K562 (cell line): ENCODE data around the gene MPIG6B. TPM values are rescaled to one million over a fixed set of nuclear protein-coding genes. Genes with fewer than 3 reads are reported as not detected.

ENCODE experiments used
- ATAC-seq: fragments of 200-7000 bp; cut with Tn5 transposase; 3 replicates; pipeline ENCODE4 v1.9.1; 2020; ENCODE audit warnings: moderate library complexity
- BruUV-seq: library from RNA; stranded (reverse); fragments of 400-500 nt; replicated peaks from 2 replicates; lab custom pipeline; 2021; lab: Mats Ljungman, UMichigan
- CTCF ChIA-PET: fragments of 300-600 bp; formaldehyde crosslinking; extraction: SDS; loops from one replicate; lab custom pipeline; 2021; ENCODE audit warnings: low intra/inter-chr PET ratio; lab: Yijun Ruan, JAX
- POLR2A ChIA-PET: fragments of 300-600, 350-650 bp; sonication (Branson Sonifier 250); formaldehyde crosslinking; extraction: SDS; loops from one replicate; lab custom pipeline; 2021; ENCODE audit warnings: antibody characterized with exemption, inconsistent platforms; lab: Yijun Ruan, JAX
- DNase-seq, 4 experiments: peaks; one replicate each; pipeline versions ENCODE4 v3.0.0 to v3.0.0-alpha.2; 2011 to 2018; ENCODE audit warnings: low spot score in 3 of 4, mixed read lengths in 3 of 4; ENCODE audit errors: extremely low read depth in 1 of 4
- FAIRE-seq: peaks from 2 replicates; lab custom pipeline; 2011; peaks lifted over from hg19 to GRCh38; lab: Jason Lieb, UNC
- H2AFZ ChIP-seq: 2 replicates; pipeline ENCODE4 v1.6.0; 2011; ENCODE audit warnings: low read depth, low read length, control low read depth, inconsistent platforms
- H3K27ac ChIP-seq: fragments of 200-600 bp; 3 replicates; pipeline ENCODE4 v1.8.0; 2011; ENCODE audit warnings: low read depth, mild to moderate bottlenecking, control low read depth, inconsistent platforms, low read length, moderate library complexity, mixed read lengths; ENCODE audit errors: extremely low read depth
- H3K27me3 ChIP-seq, 2 experiments: fragments of 300-600 bp in 1 of 2; 2 replicates in 1 of 2; 3 replicates in 1 of 2; pipeline versions ENCODE4 v1.6.0 to v1.8.0; 2011; ENCODE audit warnings: inconsistent platforms in 2 of 2, low read length in 2 of 2, mild to moderate bottlenecking in 1 of 2, mixed read lengths in 1 of 2, moderate library complexity in 1 of 2; ENCODE audit not compliant: control insufficient read depth in 2 of 2, insufficient read depth in 2 of 2
- H3K36me3 ChIP-seq: fragments of 300-600 bp; 3 replicates; pipeline ENCODE4 v1.8.0; 2011; ENCODE audit warnings: mild to moderate bottlenecking, low read length, inconsistent platforms; ENCODE audit not compliant: control insufficient read depth, insufficient read depth
- H3K4me1 ChIP-seq, 2 experiments: fragments of 200-600 bp in 1 of 2; replicated peaks in 1 of 2; 2 replicates in 1 of 2; 3 replicates in 1 of 2; pipeline versions ENCODE4 v1.5.1 to v1.8.0; 2011; ENCODE audit warnings: inconsistent platforms in 2 of 2, low read length in 2 of 2, mild to moderate bottlenecking in 1 of 2, mixed read lengths in 1 of 2, moderate library complexity in 1 of 2; ENCODE audit not compliant: control insufficient read depth in 2 of 2, insufficient read depth in 2 of 2
- H3K4me2 ChIP-seq: 2 replicates; pipeline ENCODE4 v1.6.1; 2011; ENCODE audit warnings: low read length, control low read depth, inconsistent platforms, mixed read lengths; ENCODE audit not compliant: insufficient read depth
- H3K4me3 ChIP-seq: fragments of 200-600 bp; sonication (generic), shearing (Covaris generic); 2 replicates; pipeline ENCODE4 v1.5.1; 2016; ENCODE audit warnings: control low read depth, inconsistent platforms
- H3K79me2 ChIP-seq: fragments of 200-600 bp; 3 replicates; pipeline ENCODE4 v1.8.0; 2011; ENCODE audit warnings: low read length, inconsistent platforms; ENCODE audit not compliant: control insufficient read depth, insufficient read depth
- H3K9ac ChIP-seq, 2 experiments: 2 replicates each; pipeline versions ENCODE4 v1.6.0 to v1.6.1; 2011; ENCODE audit warnings: low read depth in 2 of 2, low read length in 2 of 2, control low read depth in 1 of 2, inconsistent platforms in 1 of 2, mild to moderate bottlenecking in 1 of 2, mixed read lengths in 1 of 2; ENCODE audit not compliant: insufficient read depth in 1 of 2
- H3K9me1 ChIP-seq: one replicate; pipeline ENCODE4 v1.6.0; 2011; ENCODE audit warnings: inconsistent platforms, mild to moderate bottlenecking, low read length, moderate library complexity; ENCODE audit not compliant: control insufficient read depth, insufficient read depth
- H3K9me3 ChIP-seq: replicated peaks from 2 replicates; pipeline ENCODE4 v1.5.1; 2011; ENCODE audit warnings: low read depth, low read length, inconsistent platforms; ENCODE audit not compliant: control insufficient read depth, insufficient read depth
- H4K20me1 ChIP-seq: replicated peaks from 2 replicates; pipeline ENCODE4 v1.6.1; 2011; ENCODE audit warnings: low read length, inconsistent platforms, mixed read lengths; ENCODE audit not compliant: control insufficient read depth, insufficient read depth
- DMBX1 ChIP-seq: fragments of 250-450 bp; sonication (Bioruptor Pico); IDR thresholded peaks from 2 replicates; pipeline ENCODE4 v1.8.0; 2022; ENCODE audit warnings: inconsistent platforms, mild to moderate bottlenecking, moderate library complexity, borderline replicate concordance
- HCFC1 ChIP-seq: IDR thresholded peaks from 2 replicates; pipeline ENCODE4 v1.6.1; 2012; ENCODE audit warnings: low read depth, low read length, improper control_type of control experiment
- JUN ChIP-seq, 2 experiments: sonication (generic) in 1 of 2; formaldehyde crosslinking in 1 of 2; IDR thresholded peaks; 2 replicates each; pipeline versions ENCODE4 v1.6.1 to v1.8.0; 2012 to 2022; ENCODE audit warnings: borderline replicate concordance in 2 of 2, mild to moderate bottlenecking in 2 of 2, improper control_type of control experiment in 1 of 2, low read depth in 1 of 2, low read length in 1 of 2, missing genetic modification reagents in 1 of 2
- MAZ ChIP-seq, 2 experiments: fragments of 450-650 bp in 1 of 2; sonication (generic) in 1 of 2; formaldehyde crosslinking; IDR thresholded peaks in 1 of 2; conservative IDR thresholded peaks in 1 of 2; 2 replicates each; pipeline versions ENCODE4 v1.4.0 to v1.5.0; 2020; ENCODE audit warnings: mild to moderate bottlenecking in 1 of 2, missing genetic modification reagents in 1 of 2
- MYC ChIP-seq, 2 experiments: fragments of 250-450 bp in 1 of 2; sonication (Bioruptor Pico) in 1 of 2; IDR thresholded peaks; 2 replicates each; pipeline versions ENCODE4 v1.5.1 to v1.6.1; 2012 to 2021; ENCODE audit warnings: low read depth in 2 of 2, borderline replicate concordance in 1 of 2, improper control_type of control experiment in 1 of 2, low read length in 1 of 2, mild to moderate bottlenecking in 1 of 2, moderate library complexity in 1 of 2
- NELFE ChIP-seq: IDR thresholded peaks from 2 replicates; pipeline ENCODE4 v1.6.1; 2011; ENCODE audit warnings: mild to moderate bottlenecking; ENCODE audit not compliant: insufficient read depth, insufficient read length
- OTX1 ChIP-seq: fragments of 450-650 bp; formaldehyde crosslinking; IDR thresholded peaks from 2 replicates; pipeline ENCODE4 v1.4.0; 2022; ENCODE audit warnings: mild to moderate bottlenecking
- RHOXF2B ChIP-seq: fragments of 250-450 bp; sonication (Bioruptor Pico); conservative IDR thresholded peaks from 2 replicates; pipeline ENCODE4 v1.5.1; 2021
- TAF7 ChIP-seq: fragments of 450-650 bp; IDR thresholded peaks from 2 replicates; pipeline ENCODE4 v1.6.1; 2016; ENCODE audit warnings: missing genetic modification characterization, missing compliant biosample characterization
- WGBS: fragments of 100-300 bp; shearing (Covaris generic); methylation state at CpG from one replicate; pipeline ENCODE4 v1.1.6; 2016; ENCODE audit warnings: low coverage, mixed read lengths; ENCODE audit not compliant: insufficient coverage; ENCODE audit errors: missing lambda C conversion rate; 5-methylcytosine and 5-hydroxymethylcytosine counted together
- in situ Hi-C: fragments of 300-500 bp; cut with MboI; formaldehyde crosslinking; loops from 4 replicates; pipeline ENCODE4 v1.15.0; 2018; ENCODE audit warnings: inconsistent platforms, mixed read lengths
- intact Hi-C: fragments of 100-400 bp; cut with micrococcal nuclease; formaldehyde crosslinking; loops from 2 replicates; pipeline ENCODE4 v1.14.2; 2022
- polyA plus RNA-seq, 8 experiments: library from polyadenylated mRNA; depleted of rRNA in 4 of 8; stranded (reverse) in 5 of 8; unstranded in 3 of 8; fragments of >200 nt; fragmentation: Nextera tagmentation in 2 of 8; fragmentation: Illumina TruSeq in 1 of 8; extraction: Ambion mirVana in 2 of 8; extraction: Trizol in 1 of 8; gene quantifications; 2 replicates each; pipeline versions ENCODE4 v1.2.1 to v1.2.3, GENCODE V29; 2011 to 2014; ENCODE audit warnings: inconsistent platforms in 1 of 8, missing spikeins in 1 of 8
- total RNA-seq, 7 experiments: library from RNA; depleted of rRNA in 6 of 7; stranded (reverse); fragments of >200 nt in 6 of 7; fragmentation: Illumina TruSeq in 2 of 7; extraction: Trizol in 2 of 7; gene quantifications; 2 replicates each; pipeline versions ENCODE4 v1.2.1 to v1.2.3, GENCODE V29; 2011 to 2021; ENCODE audit warnings: low replicate concordance in 1 of 7
- TF ChIP-seq, protein P1 (sequence below), 2 experiments: fragments of 250-450 bp in 1 of 2; fragments of 450-650 bp in 1 of 2; sonication (Bioruptor Pico) in 1 of 2; IDR thresholded peaks; 2 replicates each; pipeline versions ENCODE4 v1.6.1 to v1.8.0; 2016 to 2021; ENCODE audit warnings: mild to moderate bottlenecking in 2 of 2, moderate library complexity in 2 of 2, missing compliant biosample characterization in 1 of 2, missing genetic modification characterization in 1 of 2
- TF ChIP-seq, protein P2 (sequence below): sonication (generic); formaldehyde crosslinking; IDR thresholded peaks from 2 replicates; pipeline ENCODE4 v1.8.0; 2022; ENCODE audit warnings: missing genetic modification reagents, mild to moderate bottlenecking, borderline replicate concordance
- TF ChIP-seq, protein P3 (sequence below): fragments of 450-650 bp; formaldehyde crosslinking; conservative IDR thresholded peaks from 2 replicates; pipeline ENCODE4 v1.4.0; 2022; ENCODE audit warnings: mild to moderate bottlenecking, missing genetic modification characterization
- TF ChIP-seq, protein P4 (sequence below): sonication (generic); formaldehyde crosslinking; IDR thresholded peaks from 2 replicates; pipeline ENCODE4 v1.8.0; 2022; ENCODE audit warnings: mild to moderate bottlenecking, missing genetic modification reagents, borderline replicate concordance

MPIG6B gene
- total and polyA plus RNA-seq, 9 of the 15 experiments (the other 6 are each of a cell fraction or from before 2014, with no cell fraction given): 0.11 to 1.2 (median 0.28) TPM; not detected in 1

DNA sequence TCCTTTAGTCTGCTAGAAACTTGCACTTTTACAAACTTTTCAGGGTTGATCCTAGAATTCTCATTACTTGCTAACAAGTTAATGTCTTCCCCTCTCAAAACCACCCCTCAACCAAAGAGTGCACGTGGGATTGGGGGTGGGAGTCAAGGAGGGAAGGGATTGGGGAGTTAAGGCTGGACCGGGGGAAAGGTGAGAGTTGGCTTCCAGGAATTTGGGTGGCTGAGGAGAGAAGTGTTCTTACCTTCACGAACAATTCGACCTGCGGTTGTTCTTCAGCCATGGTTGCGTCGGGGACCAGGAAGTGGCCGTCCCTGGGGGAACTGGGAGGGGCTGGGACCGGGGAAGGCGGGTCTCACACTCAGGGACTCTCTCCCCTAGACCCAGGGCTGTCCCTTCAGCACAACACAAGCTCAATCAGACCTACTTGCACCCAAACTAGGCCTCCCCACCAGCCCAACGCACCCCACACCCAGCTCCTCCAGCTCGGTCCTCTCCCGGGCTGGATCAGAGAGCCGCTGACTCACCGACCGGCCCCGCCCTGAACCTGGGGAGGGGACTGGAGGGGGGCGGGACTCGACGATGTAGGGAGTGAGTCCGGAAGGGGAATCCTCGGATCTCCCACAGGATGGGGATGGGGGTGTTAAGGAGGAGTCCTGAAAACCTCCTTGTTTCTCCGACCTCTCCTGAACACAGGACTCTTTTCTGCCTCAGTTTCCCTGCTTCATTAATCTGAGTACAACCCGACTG lies 13.0 kb downstream of the MPIG6B start, which contains the start of gene CLIC1:
TSS of gene CLIC1 (minus strand) at position 510 of the 747 bp plus-strand sequence. CDS start at position 280, 230 bp downstream.
- Histone ChIP-seq H3K4me3 (peak within 1 kb of the TSS; percentile 77), H3K79me2 (peaks cover 87% of the 10 kb centered on the region), H3K9ac (peak within 1 kb of the TSS; percentile 99), H4K20me1 (peaks cover 24% of the 10 kb centered on the region), H3K9me3 (no peaks in the 10 kb centered on the region), H3K4me1 (peaks cover 46 to 54% of the 10 kb centered on the region in 2 experiments), H2AFZ (peak within 1 kb of the TSS; percentile 73), H3K36me3 (peaks cover 50% of the 10 kb centered on the region), H3K27ac (peak within 1 kb of the TSS; percentile 95), H3K9me1 (no peaks in the 10 kb centered on the region), H3K4me2 (peak within 1 kb of the TSS; percentile 100), H3K27me3 (no peaks in the 10 kb centered on the region)
- BruUV-seq: TSS peak; percentile 59
- ChIA-PET POLR2A (interaction anchor here (0.5 to 13.1 kb wide), 32 partner anchors 9 to 349 kb away, joined by 3 to 236 read pairs (median 6); partner anchors contain the start of genes ABHD16A, BAG6, C6orf47 and CSNK2B), CTCF (no interaction called here)
- ATAC-seq (peak; percentile 71), DNase-seq (peak; percentile 97 to 99 (median 98)), FAIRE-seq (peak; percentile 89)
- in situ Hi-C loops: no loop called here
- 1% methylated on average over 24 of the region's 24 CpGs for WGBS
- intact Hi-C loops: loop anchor here (10.0 kb wide), 1 partner anchor 239 kb away; the partner anchor contains the start of gene DXO
- TF ChIP-seq, protein P1, sequence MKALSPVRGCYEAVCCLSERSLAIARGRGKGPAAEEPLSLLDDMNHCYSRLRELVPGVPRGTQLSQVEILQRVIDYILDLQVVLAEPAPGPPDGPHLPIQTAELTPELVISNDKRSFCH (CRISPR knock-in tag; IDR thresholded peaks at IDR 0.05): no peak
- TF ChIP-seq, protein P1 (tag; IDR thresholded peaks at IDR 0.05): peak; percentile 62
- TF ChIP-seq, protein P2, sequence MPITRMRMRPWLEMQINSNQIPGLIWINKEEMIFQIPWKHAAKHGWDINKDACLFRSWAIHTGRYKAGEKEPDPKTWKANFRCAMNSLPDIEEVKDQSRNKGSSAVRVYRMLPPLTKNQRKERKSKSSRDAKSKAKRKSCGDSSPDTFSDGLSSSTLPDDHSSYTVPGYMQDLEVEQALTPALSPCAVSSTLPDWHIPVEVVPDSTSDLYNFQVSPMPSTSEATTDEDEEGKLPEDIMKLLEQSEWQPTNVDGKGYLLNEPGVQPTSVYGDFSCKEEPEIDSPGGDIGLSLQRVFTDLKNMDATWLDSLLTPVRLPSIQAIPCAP: peak; percentile 85
- TF ChIP-seq JUN (IDR thresholded peaks at IDR 0.05; ENCODE audit: borderline replicate concordance, low read depth, low read length) (peak; percentile 97), JUN (CRISPR knock-in tag; IDR thresholded peaks at IDR 0.05; ENCODE audit: borderline replicate concordance) (no peak), TAF7 (peak; percentile 80), OTX1 (CRISPR knock-in tag) (peak; percentile 97), DMBX1 (CRISPR knock-in tag) (0 out of 2 replicates have a peak, but pooled peaks have one; percentile 19), MAZ (CRISPR knock-in tag; conservative IDR thresholded peaks at IDR 0.05 in 1 of 2, IDR thresholded peaks at IDR 0.05 in 1 of 2) (peak; percentile 96 to 100), NELFE (no peak), HCFC1 (peak; percentile 46; the same call in 1 of the 2 replicates), MYC (IDR thresholded peaks at IDR 0.05; ENCODE audit: low read depth, low read length) (peak; percentile 72), MYC (CRISPR knock-in tag; IDR thresholded peaks at IDR 0.05; ENCODE audit: borderline replicate concordance, low read depth) (peak; percentile 35; the same call in 1 of the 2 replicates), RHOXF2B (peak; percentile 79; the same call in 1 of the 2 replicates)
- TF ChIP-seq, protein P3, sequence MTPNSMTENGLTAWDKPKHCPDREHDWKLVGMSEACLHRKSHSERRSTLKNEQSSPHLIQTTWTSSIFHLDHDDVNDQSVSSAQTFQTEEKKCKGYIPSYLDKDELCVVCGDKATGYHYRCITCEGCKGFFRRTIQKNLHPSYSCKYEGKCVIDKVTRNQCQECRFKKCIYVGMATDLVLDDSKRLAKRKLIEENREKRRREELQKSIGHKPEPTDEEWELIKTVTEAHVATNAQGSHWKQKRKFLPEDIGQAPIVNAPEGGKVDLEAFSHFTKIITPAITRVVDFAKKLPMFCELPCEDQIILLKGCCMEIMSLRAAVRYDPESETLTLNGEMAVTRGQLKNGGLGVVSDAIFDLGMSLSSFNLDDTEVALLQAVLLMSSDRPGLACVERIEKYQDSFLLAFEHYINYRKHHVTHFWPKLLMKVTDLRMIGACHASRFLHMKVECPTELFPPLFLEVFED: peak; percentile 91
- TF ChIP-seq, protein P4, sequence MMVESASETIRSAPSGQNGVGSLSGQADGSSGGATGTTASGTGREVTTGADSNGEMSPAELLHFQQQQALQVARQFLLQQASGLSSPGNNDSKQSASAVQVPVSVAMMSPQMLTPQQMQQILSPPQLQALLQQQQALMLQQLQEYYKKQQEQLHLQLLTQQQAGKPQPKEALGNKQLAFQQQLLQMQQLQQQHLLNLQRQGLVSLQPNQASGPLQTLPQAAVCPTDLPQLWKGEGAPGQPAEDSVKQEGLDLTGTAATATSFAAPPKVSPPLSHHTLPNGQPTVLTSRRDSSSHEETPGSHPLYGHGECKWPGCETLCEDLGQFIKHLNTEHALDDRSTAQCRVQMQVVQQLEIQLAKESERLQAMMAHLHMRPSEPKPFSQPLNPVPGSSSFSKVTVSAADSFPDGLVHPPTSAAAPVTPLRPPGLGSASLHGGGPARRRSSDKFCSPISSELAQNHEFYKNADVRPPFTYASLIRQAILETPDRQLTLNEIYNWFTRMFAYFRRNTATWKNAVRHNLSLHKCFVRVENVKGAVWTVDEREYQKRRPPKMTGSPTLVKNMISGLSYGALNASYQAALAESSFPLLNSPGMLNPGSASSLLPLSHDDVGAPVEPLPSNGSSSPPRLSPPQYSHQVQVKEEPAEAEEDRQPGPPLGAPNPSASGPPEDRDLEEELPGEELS: peak; percentile 72; the same call in 1 of the 2 replicates
